ENCODE data around the gene KLRF1.

DNA sequence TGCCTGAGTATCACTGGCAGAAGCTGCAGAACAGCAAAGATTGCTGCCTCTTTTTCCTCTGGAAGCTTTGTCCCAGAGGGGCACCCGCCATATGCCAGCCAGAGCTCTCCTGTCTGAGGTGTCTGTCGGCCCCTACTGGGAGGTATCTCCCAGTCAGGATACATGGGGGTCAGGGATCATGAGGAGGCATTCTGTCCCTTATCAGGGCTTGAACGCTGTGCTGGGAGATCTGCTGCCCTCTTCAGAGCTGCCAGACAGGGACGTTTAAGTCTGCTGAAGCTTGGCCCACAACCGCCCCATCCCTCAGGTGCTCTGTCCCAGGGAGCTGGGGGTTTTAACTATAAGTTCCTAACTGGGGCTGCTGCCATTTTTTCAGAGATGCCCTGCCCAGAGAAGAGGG is 21.6 kb downstream of the KLRF1 start:
- TF ChIP-seq, protein P1, sequence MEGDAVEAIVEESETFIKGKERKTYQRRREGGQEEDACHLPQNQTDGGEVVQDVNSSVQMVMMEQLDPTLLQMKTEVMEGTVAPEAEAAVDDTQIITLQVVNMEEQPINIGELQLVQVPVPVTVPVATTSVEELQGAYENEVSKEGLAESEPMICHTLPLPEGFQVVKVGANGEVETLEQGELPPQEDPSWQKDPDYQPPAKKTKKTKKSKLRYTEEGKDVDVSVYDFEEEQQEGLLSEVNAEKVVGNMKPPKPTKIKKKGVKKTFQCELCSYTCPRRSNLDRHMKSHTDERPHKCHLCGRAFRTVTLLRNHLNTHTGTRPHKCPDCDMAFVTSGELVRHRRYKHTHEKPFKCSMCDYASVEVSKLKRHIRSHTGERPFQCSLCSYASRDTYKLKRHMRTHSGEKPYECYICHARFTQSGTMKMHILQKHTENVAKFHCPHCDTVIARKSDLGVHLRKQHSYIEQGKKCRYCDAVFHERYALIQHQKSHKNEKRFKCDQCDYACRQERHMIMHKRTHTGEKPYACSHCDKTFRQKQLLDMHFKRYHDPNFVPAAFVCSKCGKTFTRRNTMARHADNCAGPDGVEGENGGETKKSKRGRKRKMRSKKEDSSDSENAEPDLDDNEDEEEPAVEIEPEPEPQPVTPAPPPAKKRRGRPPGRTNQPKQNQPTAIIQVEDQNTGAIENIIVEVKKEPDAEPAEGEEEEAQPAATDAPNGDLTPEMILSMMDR (IDR thresholded peaks at IDR 0.05 in 4 of 5, conservative IDR thresholded peaks at IDR 0.05 in 1 of 5): no peak
- no peak for TF ChIP-seq POLR2A (IDR thresholded peaks at IDR 0.05)
